H1 (cell line): ENCODE measurements around the gene PDXP. TPM values are rescaled to one million over a fixed set of nuclear protein-coding genes. Genes with fewer than 3 reads are reported as not detected.

ENCODE experiments used
- CTCF ChIA-PET: fragments of 300-600 bp; sonication (Branson Sonifier 250); formaldehyde crosslinking; loops from one replicate; lab custom pipeline; 2021; ENCODE audit not compliant: partially characterized antibody; lab: Charles Lee
- POLR2A ChIA-PET: fragments of 300-600 bp; sonication (Branson Sonifier 250); formaldehyde crosslinking; loops from one replicate; lab custom pipeline; 2021; ENCODE audit warnings: inconsistent platforms; ENCODE audit not compliant: partially characterized antibody; lab: Charles Lee
- DNase-seq, 2 experiments: peaks; one replicate each; pipeline versions ENCODE4 v3.0.0 to v3.0.0-alpha.2; 2010 to 2022; ENCODE audit warnings: low spot score in 2 of 2, low read depth in 1 of 2, mixed read lengths in 1 of 2
- FAIRE-seq: peaks from 2 replicates; lab custom pipeline; 2011; peaks lifted over from hg19 to GRCh38; lab: Jason Lieb, UNC
- H2AFZ ChIP-seq: 2 replicates; pipeline ENCODE4 v1.8.1; 2012; ENCODE audit warnings: low read length, inconsistent platforms
- H2AK5ac ChIP-seq: 2 replicates; pipeline ENCODE4 v1.6.1; 2013; ENCODE audit warnings: low read depth, low read length
- H2BK120ac ChIP-seq: replicated peaks from 2 replicates; pipeline ENCODE3; 2013; ENCODE audit warnings: low read depth, low read length, inconsistent platforms
- H2BK12ac ChIP-seq: 2 replicates; pipeline ENCODE4 v1.6.1; 2013; ENCODE audit warnings: low read depth, low read length
- H2BK15ac ChIP-seq: 2 replicates; pipeline ENCODE4 v1.6.1; 2013; ENCODE audit warnings: low read length
- H2BK20ac ChIP-seq: 2 replicates; pipeline ENCODE4 v1.6.1; 2013; ENCODE audit warnings: low read length
- H2BK5ac ChIP-seq: 2 replicates; pipeline ENCODE4 v1.6.1; 2013; ENCODE audit warnings: low read depth, low read length
- H3K14ac ChIP-seq: 2 replicates; pipeline ENCODE4 v1.6.1; 2013; ENCODE audit warnings: inconsistent platforms; ENCODE audit not compliant: insufficient read length
- H3K18ac ChIP-seq: 2 replicates; pipeline ENCODE4 v1.6.1; 2013; ENCODE audit warnings: low read length; ENCODE audit errors: extremely low read depth
- H3K23ac ChIP-seq: 2 replicates; pipeline ENCODE4 v1.6.1; 2013; ENCODE audit warnings: inconsistent platforms; ENCODE audit not compliant: insufficient read length
- H3K23me2 ChIP-seq: 2 replicates; pipeline ENCODE4 v1.6.1; 2013; ENCODE audit warnings: low read depth, low read length
- H3K27ac ChIP-seq: 2 replicates; pipeline ENCODE4 v1.6.1; 2011; ENCODE audit warnings: low read depth, low read length, inconsistent platforms
- H3K27me3 ChIP-seq, 4 experiments: replicated peaks in 1 of 4; 1 replicate in 1 of 4; 2 replicates in 3 of 4; pipeline versions ENCODE4 v1.6.1 to v1.8.1; 2011 to 2013; ENCODE audit warnings: low read length in 3 of 4, mild to moderate bottlenecking in 3 of 4, inconsistent platforms in 2 of 4, mixed read lengths in 2 of 4, moderate library complexity in 1 of 4; ENCODE audit not compliant: control insufficient read depth in 3 of 4, insufficient read depth in 3 of 4; ENCODE audit errors: extremely low read depth in 1 of 4
- H3K36me3 ChIP-seq, 4 experiments: 2 replicates each; pipeline versions ENCODE4 v1.6.1 to v1.8.1; 2011 to 2013; ENCODE audit warnings: mild to moderate bottlenecking in 4 of 4, low read length in 3 of 4, moderate library complexity in 2 of 4, control low read depth in 1 of 4, inconsistent platforms in 1 of 4; ENCODE audit not compliant: insufficient read depth in 4 of 4, control insufficient read depth in 2 of 4
- H3K4ac ChIP-seq: replicated peaks from 2 replicates; pipeline ENCODE3; 2013; ENCODE audit warnings: low read length, low read depth, mixed read lengths, inconsistent platforms; ENCODE audit not compliant: insufficient read length
- H3K4me1 ChIP-seq, 4 experiments: replicated peaks in 1 of 4; 1 replicate in 1 of 4; 2 replicates in 3 of 4; pipeline versions ENCODE4 v1.6.1 to v1.8.1; 2011 to 2013; ENCODE audit warnings: low read length in 3 of 4, inconsistent platforms in 2 of 4, mixed read lengths in 1 of 4; ENCODE audit not compliant: insufficient read depth in 4 of 4, control insufficient read depth in 3 of 4
- H3K4me2 ChIP-seq, 2 experiments: 2 replicates each; pipeline versions ENCODE4 v1.6.1 to v1.8.1; 2011 to 2013; ENCODE audit warnings: low read depth in 2 of 2, low read length in 2 of 2, control low read depth in 1 of 2, inconsistent platforms in 1 of 2, mild to moderate bottlenecking in 1 of 2; ENCODE audit not compliant: insufficient read depth in 1 of 2
- H3K4me3 ChIP-seq, 4 experiments: fragments of 200-600, 300-600 bp in 1 of 4; sonication (generic), shearing (Covaris generic), sonication (Bioruptor Twin) in 1 of 4; 2 replicates each; pipeline versions ENCODE4 v1.5.1 to v1.8.1; 2011 to 2016; ENCODE audit warnings: low read length in 4 of 4, low read depth in 3 of 4, control low read depth in 2 of 4, inconsistent platforms in 2 of 4, mild to moderate bottlenecking in 2 of 4, mixed read lengths in 1 of 4, moderate library complexity in 1 of 4; ENCODE audit not compliant: insufficient read depth in 2 of 4; ENCODE audit errors: extremely low read depth in 1 of 4
- H3K56ac ChIP-seq: replicated peaks from 2 replicates; pipeline ENCODE3; 2013; ENCODE audit warnings: low read depth, mild to moderate bottlenecking, mixed read lengths, low read length, inconsistent platforms; ENCODE audit not compliant: insufficient read length
- H3K79me1 ChIP-seq: 2 replicates; pipeline ENCODE4 v1.6.1; 2013; ENCODE audit warnings: low read depth, low read length, control low read depth
- H3K79me2 ChIP-seq, 2 experiments: 2 replicates each; pipeline versions ENCODE4 v1.6.1 to v1.8.1; 2012 to 2013; ENCODE audit warnings: low read length in 2 of 2, mild to moderate bottlenecking in 2 of 2, inconsistent platforms in 1 of 2; ENCODE audit not compliant: insufficient read depth in 2 of 2, control insufficient read depth in 1 of 2
- H3K9ac ChIP-seq, 4 experiments: replicated peaks in 1 of 4; 1 replicate in 1 of 4; 2 replicates in 3 of 4; pipeline versions ENCODE4 v1.6.1 to v1.8.1; 2011 to 2013; ENCODE audit warnings: low read depth in 3 of 4, low read length in 3 of 4, control low read depth in 2 of 4, mild to moderate bottlenecking in 2 of 4, moderate library complexity in 2 of 4, inconsistent platforms in 1 of 4; ENCODE audit errors: extremely low read depth in 1 of 4
- H3K9me3 ChIP-seq, 2 experiments: 2 replicates each; pipeline versions ENCODE4 v1.6.1 to v1.8.1; 2012 to 2013; ENCODE audit warnings: mild to moderate bottlenecking in 2 of 2, moderate library complexity in 2 of 2, control low read depth in 1 of 2, inconsistent platforms in 1 of 2, low read depth in 1 of 2, low read length in 1 of 2, mixed read lengths in 1 of 2; ENCODE audit not compliant: insufficient read depth in 2 of 2
- H4K20me1 ChIP-seq, 2 experiments: replicated peaks in 1 of 2; 2 replicates each; pipeline versions ENCODE3 to v1.8.1; 2011 to 2013; ENCODE audit warnings: inconsistent platforms in 2 of 2, low read length in 2 of 2, mild to moderate bottlenecking in 1 of 2; ENCODE audit not compliant: insufficient read depth in 2 of 2, control insufficient read depth in 1 of 2
- H4K5ac ChIP-seq: 2 replicates; pipeline ENCODE4 v1.6.1; 2013; ENCODE audit warnings: low read length, low read depth, mixed read lengths, inconsistent platforms; ENCODE audit not compliant: insufficient read length
- H4K8ac ChIP-seq: 2 replicates; pipeline ENCODE4 v1.8.0; 2013; ENCODE audit warnings: mild to moderate bottlenecking, moderate library complexity, low read length, inconsistent platforms; ENCODE audit not compliant: insufficient read depth; ENCODE audit errors: extremely low read depth
- H4K91ac ChIP-seq: replicated peaks from 2 replicates; pipeline ENCODE3; 2013; ENCODE audit warnings: low read length, mixed read lengths, inconsistent platforms; ENCODE audit not compliant: insufficient read length
- BCL11A ChIP-seq, 2 experiments: IDR thresholded peaks; one replicate each; pipeline ENCODE4 v1.6.1; 2011; ENCODE audit warnings: low read depth in 2 of 2, low read length in 2 of 2, mild to moderate bottlenecking in 2 of 2
- FOSL1 ChIP-seq: IDR thresholded peaks from 2 replicates; pipeline ENCODE4 v1.6.1; 2011; ENCODE audit warnings: mild to moderate bottlenecking, low read depth, low read length, moderate library complexity; ENCODE audit not compliant: insufficient read depth
- JUND ChIP-seq: IDR thresholded peaks from 2 replicates; pipeline ENCODE4 v1.6.1; 2011; ENCODE audit warnings: mild to moderate bottlenecking, improper control_type of control experiment, low read length
- RAD21 ChIP-seq, 2 experiments: IDR thresholded peaks in 1 of 2; conservative IDR thresholded peaks in 1 of 2; 2 replicates each; pipeline ENCODE4 v1.6.1; 2011; ENCODE audit warnings: low read depth in 2 of 2, low read length in 2 of 2, improper control_type of control experiment in 1 of 2, inconsistent platforms in 1 of 2, mild to moderate bottlenecking in 1 of 2, moderate library complexity in 1 of 2
- RNF2 ChIP-seq: fragments of 200-900, 300-1000 bp; sonication (generic); IDR thresholded peaks from 2 replicates; pipeline ENCODE4 v1.7.1; 2016; ENCODE audit warnings: borderline replicate concordance, low read depth, mild to moderate bottlenecking, antibody characterized with exemption, low read length; ENCODE audit not compliant: poor library complexity, severe bottlenecking; ENCODE audit errors: missing control alignments
- YY1 ChIP-seq: IDR thresholded peaks from 2 replicates; pipeline ENCODE4 v1.6.1; 2011; ENCODE audit warnings: low read depth, mild to moderate bottlenecking, low read length
- WGBS, 2 experiments: shearing (Covaris generic) in 1 of 2; methylation state at CpG; one replicate each; pipeline versions ENCODE4 v1.1.6 to v1.1.7; 2013 to 2015; ENCODE audit warnings: low lambda C conversion rate in 2 of 2, mixed read lengths in 2 of 2, inconsistent platforms in 1 of 2, low coverage in 1 of 2, missing lambda C conversion rate in 1 of 2; ENCODE audit not compliant: insufficient replicate concordance in 2 of 2, insufficient coverage in 1 of 2, insufficient read length in 1 of 2; ENCODE audit errors: extremely low coverage in 1 of 2, missing lambda C conversion rate in 1 of 2; 5-methylcytosine and 5-hydroxymethylcytosine counted together
- polyA plus RNA-seq, 7 experiments: library from polyadenylated mRNA; depleted of rRNA in 3 of 7; stranded (reverse) in 5 of 7; unstranded in 2 of 7; fragments of >200 nt in 5 of 7; fragments of 200-250 nt in 2 of 7; gene quantifications; 1 replicate in 5 of 7; 2 replicates in 1 of 7; 4 replicates in 1 of 7; pipeline versions ENCODE4 v1.2.1 to v1.2.3, GENCODE V29; 2011 to 2013; ENCODE audit warnings: missing spikeins in 2 of 7, mixed read lengths in 2 of 7
- total RNA-seq: library from RNA; stranded (reverse); fragmentation: NEBNext Ultra II Directional; extraction: Animal tissue kit (Norgen Biotek cat#: 25700); gene quantifications from 2 replicates; pipeline ENCODE4 v1.2.1, GENCODE V29; 2021
- TF ChIP-seq, protein P1 (sequence below): IDR thresholded peaks from 2 replicates; pipeline ENCODE4 v1.6.1; 2011; ENCODE audit warnings: low read depth, mild to moderate bottlenecking, low read length; ENCODE audit not compliant: insufficient read depth

Gene PDXP
- total and polyA plus RNA-seq, 2 of the 8 experiments (the other 6 are each of a cell fraction or from before 2014, with no cell fraction given), result 36.6 to 67.7 TPM

DNA sequence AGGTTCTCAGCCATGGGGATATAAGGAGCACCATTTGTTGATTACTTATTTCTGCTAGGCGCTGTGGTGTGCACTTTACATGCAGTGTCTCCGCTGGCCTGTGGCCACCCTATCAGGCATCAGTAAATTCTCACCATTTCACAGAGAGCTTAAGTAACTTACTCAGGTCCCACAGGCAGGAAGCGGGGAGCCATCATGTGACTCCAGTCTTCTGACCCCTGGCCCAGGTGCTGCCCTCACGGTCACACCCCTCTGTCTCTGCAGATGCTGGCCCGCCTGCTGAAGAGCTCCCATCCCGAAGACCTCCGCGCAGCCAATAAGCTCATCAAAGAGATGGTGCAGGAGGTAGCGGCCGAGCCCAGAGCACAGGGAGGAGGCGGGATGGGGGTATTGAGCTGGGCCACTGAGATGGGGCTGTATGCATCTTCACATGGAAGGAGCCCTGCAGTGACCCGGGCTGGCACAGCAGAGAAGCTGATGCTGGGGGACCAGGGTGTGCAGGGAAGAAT, 37.1 kb upstream of the PDXP start:
- Histone ChIP-seq H2BK20ac (no peak overlapping the region), H3K27me3 (no peaks in the 10 kb centered on the region), H3K23ac (no peak overlapping the region), H4K20me1 (peaks cover 0 to 3% of the 10 kb centered on the region in 2 experiments), H3K4me2 (no peak overlapping the region), H3K18ac (no peak overlapping the region), H3K4me1 (peaks cover 0 to 3% (median 0%) of the 10 kb centered on the region in 4 experiments; a peak in 3 of 7 replicates), H2BK15ac (no peak overlapping the region), H3K4ac (no peak overlapping the region), H4K91ac (no peak overlapping the region), H3K56ac (no peak overlapping the region), H3K27ac (no peak overlapping the region), H3K14ac (no peak overlapping the region), H2AFZ (no peak overlapping the region), H3K23me2 (no peaks in the 10 kb centered on the region), H4K8ac (no peak overlapping the region), H2AK5ac (no peak overlapping the region), H3K79me1 (0 out of 2 replicates have a peak, but pooled peaks cover 2% of the 10 kb centered on the region), H3K79me2 (no peaks in the 10 kb centered on the region), H2BK12ac (no peak overlapping the region), H2BK5ac (no peak overlapping the region), H3K9ac (no peak overlapping the region), H2BK120ac (no peak overlapping the region), H3K4me3 (no peak overlapping the region), H3K9me3 (no peaks in the 10 kb centered on the region), H3K36me3 (peaks cover 14 to 29% (median 20%) of the 10 kb centered on the region in 4 experiments; a peak in 7 of 8 replicates), H4K5ac (no peak overlapping the region)
- CTCF ChIA-PET, result interaction anchor here (0.6 to 7.9 kb wide), 8 partner anchors 12 to 65 kb away, joined by 3 to 49 read pairs (median 6); partner anchors contain the start of gene NOL12
- WGBS, 2 experiments, result 96% methylated on average over 12 of the region's 12 CpGs; no CpG with 5 or more reads in 1 of the 2 experiments
- DNase-seq (no peak), FAIRE-seq (no peak)
- POLR2A ChIA-PET, result interaction anchor here (0.7 to 7.6 kb wide), 7 partner anchors 10 to 160 kb away, joined by 3 to 63 read pairs (median 3); partner anchors contain the start of gene GGA1
- no peak for TF ChIP-seq BCL11A (IDR thresholded peaks at IDR 0.05; ENCODE audit: low read depth in 2 of 2, low read length in 2 of 2)
- TF ChIP-seq RAD21 (IDR thresholded peaks at IDR 0.05 in 1 of 2, conservative IDR thresholded peaks at IDR 0.05 in 1 of 2; ENCODE audit: low read depth in 2 of 2, low read length in 2 of 2), result no peak
- no peak for TF ChIP-seq FOSL1
- no peak for TF ChIP-seq YY1
- no peak for TF ChIP-seq JUND
- TF ChIP-seq, protein P1, sequence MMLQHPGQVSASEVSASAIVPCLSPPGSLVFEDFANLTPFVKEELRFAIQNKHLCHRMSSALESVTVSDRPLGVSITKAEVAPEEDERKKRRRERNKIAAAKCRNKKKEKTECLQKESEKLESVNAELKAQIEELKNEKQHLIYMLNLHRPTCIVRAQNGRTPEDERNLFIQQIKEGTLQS, result no peak
- no peak for TF ChIP-seq RNF2
